Body of pancreas (tissue), 4 donors: ENCODE measurements around the gene TMEM203. TPM values are rescaled to one million over a fixed set of nuclear protein-coding genes. Genes with fewer than 3 reads are reported as not detected.

Experiments
- ATAC-seq: fragments of 150-250 bp; one replicate; pipeline ENCODE4 v1.9.1; 2016
- DNase-seq, 4 donors: peaks; one replicate each; pipeline ENCODE4 v3.0.0-alpha.2; 2019
- H3K27ac ChIP-seq, 4 donors: fragments of 200-600 bp; sonication (generic); 1 replicate in 3 of 4; 2 replicates in 1 of 4; pipeline versions ENCODE4 v1.5.1 to v1.6.1; 2016 to 2019; ENCODE audit warnings: mild to moderate bottlenecking in 1 of 4, mixed read lengths in 1 of 4, moderate library complexity in 1 of 4
- H3K27me3 ChIP-seq, 2 donors: fragments of 200-600 bp; sonication (generic); one replicate each; pipeline ENCODE4 v1.6.0; 2016; ENCODE audit warnings: mild to moderate bottlenecking in 1 of 2
- H3K36me3 ChIP-seq, 2 donors: fragments of 200-600 bp; sonication (generic); replicated peaks in 1 of 2; 2 replicates each; pipeline ENCODE4 v1.5.1; 2016; ENCODE audit warnings: low read depth in 2 of 2; ENCODE audit not compliant: insufficient read depth in 1 of 2
- H3K4me1 ChIP-seq: fragments of 200-600 bp; sonication (generic); one replicate; pipeline ENCODE4 v1.6.0; 2016
- H3K4me3 ChIP-seq, 2 donors: fragments of 200-600 bp; sonication (generic); 1 replicate in 1 of 2; 2 replicates in 1 of 2; pipeline ENCODE4 v1.5.1; 2016 to 2019
- H3K9me3 ChIP-seq, 3 donors: fragments of 200-600 bp; sonication (generic); 1 replicate in 2 of 3; 2 replicates in 1 of 3; pipeline ENCODE4 v1.5.1; 2016
- POLR2A ChIP-seq, 3 donors: fragments of 450-650 bp; IDR thresholded peaks; one replicate each; pipeline ENCODE4 v1.6.1; 2016; ENCODE audit warnings: antibody characterized with exemption in 3 of 3, mild to moderate bottlenecking in 2 of 3
- WGBS, 2 donors: methylation state at CpG; one replicate each; pipeline ENCODE4 v1.1.5; 2017; 5-methylcytosine and 5-hydroxymethylcytosine counted together
- intact Hi-C: fragments of 100-400 bp; cut with DNase I; formaldehyde crosslinking; loops from one replicate; pipeline ENCODE4 v1.15.1; 2023
- total RNA-seq, 2 donors: library from RNA; depleted of rRNA; stranded (reverse); fragments of >200 nt; gene quantifications; one replicate each; pipeline ENCODE4 v1.1.0, GENCODE V29; 2016
- TF ChIP-seq, protein P1 (sequence below), 7 experiments: fragments of 450-650 bp in 4 of 7; fragments of 200-600 bp in 3 of 7; sonication (generic) in 3 of 7; IDR thresholded peaks; one replicate each; pipeline ENCODE4 v1.5.1; 2016 to 2019; ENCODE audit warnings: antibody characterized with exemption in 7 of 7

TMEM203 gene
- total RNA-seq, 2 donors from 2014 or later, result 11.9 to 18.1 TPM

GRCh38 chr9:137178201-137178938 is 27.1 kb downstream of the TMEM203 start:
- H3K4me3 ChIP-seq, result no peak overlapping the region
- intact Hi-C loops, result no loop called here
- no peaks in the 10 kb centered on the region for H3K9me3 ChIP-seq
- ATAC-seq (no peak), DNase-seq (no peak)
- no peaks in the 10 kb centered on the region for H3K27me3 ChIP-seq
- no peak overlapping the region for H3K27ac ChIP-seq
- 82 to 89% methylated on average over 9 to 19 of the region's 23 CpGs for WGBS, 2 donors
- no peak for TF ChIP-seq POLR2A (IDR thresholded peaks at IDR 0.05)
- TF ChIP-seq, protein P1, sequence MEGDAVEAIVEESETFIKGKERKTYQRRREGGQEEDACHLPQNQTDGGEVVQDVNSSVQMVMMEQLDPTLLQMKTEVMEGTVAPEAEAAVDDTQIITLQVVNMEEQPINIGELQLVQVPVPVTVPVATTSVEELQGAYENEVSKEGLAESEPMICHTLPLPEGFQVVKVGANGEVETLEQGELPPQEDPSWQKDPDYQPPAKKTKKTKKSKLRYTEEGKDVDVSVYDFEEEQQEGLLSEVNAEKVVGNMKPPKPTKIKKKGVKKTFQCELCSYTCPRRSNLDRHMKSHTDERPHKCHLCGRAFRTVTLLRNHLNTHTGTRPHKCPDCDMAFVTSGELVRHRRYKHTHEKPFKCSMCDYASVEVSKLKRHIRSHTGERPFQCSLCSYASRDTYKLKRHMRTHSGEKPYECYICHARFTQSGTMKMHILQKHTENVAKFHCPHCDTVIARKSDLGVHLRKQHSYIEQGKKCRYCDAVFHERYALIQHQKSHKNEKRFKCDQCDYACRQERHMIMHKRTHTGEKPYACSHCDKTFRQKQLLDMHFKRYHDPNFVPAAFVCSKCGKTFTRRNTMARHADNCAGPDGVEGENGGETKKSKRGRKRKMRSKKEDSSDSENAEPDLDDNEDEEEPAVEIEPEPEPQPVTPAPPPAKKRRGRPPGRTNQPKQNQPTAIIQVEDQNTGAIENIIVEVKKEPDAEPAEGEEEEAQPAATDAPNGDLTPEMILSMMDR (IDR thresholded peaks at IDR 0.05), result no peak
- no peaks in the 10 kb centered on the region for H3K4me1 ChIP-seq
- peaks cover 19 to 34% of the 10 kb centered on the region in 2 donors for H3K36me3 ChIP-seq

DNA sequence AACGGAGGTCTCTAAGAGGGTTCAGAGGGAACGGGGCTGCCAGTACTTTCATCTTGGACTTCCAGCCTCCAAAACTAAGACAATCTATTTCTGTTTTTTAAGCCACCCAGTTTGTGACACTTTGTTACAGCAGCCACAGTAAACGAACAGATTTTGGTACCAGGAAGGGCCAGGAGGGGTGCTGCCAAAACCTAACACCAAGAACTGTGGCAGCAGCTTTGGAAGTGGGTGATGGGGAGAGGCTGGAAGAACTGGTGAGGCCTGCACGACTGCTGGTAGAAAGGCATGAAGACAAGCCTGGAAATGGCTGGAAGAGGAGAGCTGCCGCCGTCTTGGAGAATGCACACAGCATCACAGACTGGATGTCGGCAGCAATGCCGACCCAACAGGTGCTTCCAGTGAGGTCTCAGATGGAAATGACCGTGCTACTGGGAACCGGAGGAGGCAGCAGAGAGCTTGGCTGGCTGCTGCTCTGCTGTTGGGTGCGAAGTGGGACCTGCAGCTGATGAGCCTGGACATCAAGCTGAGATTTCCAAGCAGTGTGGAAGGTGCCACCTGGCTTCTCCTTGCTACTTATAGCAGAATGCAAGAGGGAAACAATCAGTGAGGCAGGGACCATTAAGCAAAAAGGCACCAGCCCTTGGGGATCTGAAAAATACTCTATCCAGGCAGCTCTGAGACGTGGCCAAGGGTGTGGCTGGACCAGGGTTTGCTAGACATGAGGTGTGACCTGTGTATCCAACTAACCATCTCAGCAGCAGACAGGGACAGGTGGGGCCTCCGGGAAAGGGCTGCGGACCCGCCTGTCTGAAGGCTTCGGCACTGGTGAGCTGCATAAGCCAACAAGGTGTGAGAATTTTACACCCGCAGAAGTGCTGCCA is 28.9 kb downstream of the TMEM203 start:
- no peak overlapping the region for H3K27ac ChIP-seq
- ATAC-seq (peak; percentile 55), DNase-seq (peak in 3 of 4 donors; percentile 54 to 62 (median 54))
- intact Hi-C loops, result no loop called here
- no peak overlapping the region for H3K4me3 ChIP-seq
- H3K4me1 ChIP-seq, result no peaks in the 10 kb centered on the region
- no peaks in the 10 kb centered on the region for H3K27me3 ChIP-seq
- WGBS, 2 donors, result 56 to 62% methylated on average over 13 to 17 of the region's 17 CpGs
- no peaks in the 10 kb centered on the region for H3K9me3 ChIP-seq
- TF ChIP-seq, protein P1 (IDR thresholded peaks at IDR 0.05), result peak; percentile 7 to 74 (median 57)
- no peak for TF ChIP-seq POLR2A (IDR thresholded peaks at IDR 0.05)
- peaks cover 17 to 22% of the 10 kb centered on the region in 2 donors for H3K36me3 ChIP-seq

- no peak for ATAC-seq
- WGBS, 2 donors, result 66% methylated on average over 33 of the region's 33 CpGs; no CpG with 5 or more reads in 1 of the 2 donors
- no peaks in the 10 kb centered on the region for H3K4me1 ChIP-seq
Observed at GRCh38 chr9:137175345-137175961, 30.0 kb downstream of the TMEM203 start.

DNA sequence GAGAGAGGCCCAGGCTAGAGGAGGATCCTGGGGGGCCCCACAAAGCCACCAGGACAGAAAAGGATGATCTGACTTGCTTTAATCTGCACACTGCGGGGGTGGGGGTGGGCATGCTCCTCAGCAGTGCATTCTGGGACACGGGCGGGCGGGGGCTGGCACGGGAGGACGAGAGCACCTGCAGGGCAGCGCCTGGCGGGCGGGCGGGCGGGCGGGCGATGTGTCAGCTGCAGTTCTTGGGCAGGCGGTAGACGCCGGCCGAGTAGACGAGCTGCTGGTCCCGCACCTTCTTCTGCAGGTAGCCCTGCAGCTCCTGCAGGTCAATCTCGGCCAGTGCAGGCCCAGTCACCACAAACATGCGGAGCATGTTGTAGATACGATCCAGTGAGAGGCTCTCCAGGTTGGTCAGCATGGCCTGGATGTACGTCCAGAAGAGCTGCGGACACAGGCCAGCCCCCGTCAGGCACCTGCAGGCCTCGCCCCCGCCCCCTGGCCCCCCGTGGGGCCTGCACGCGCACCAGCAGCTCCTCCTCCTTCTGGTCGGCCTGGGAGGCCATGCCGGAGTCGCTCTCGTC is 30.6 kb downstream of the TMEM203 start:
- peaks cover 6% of the 10 kb centered on the region for H3K4me1 ChIP-seq
- ATAC-seq (no peak), DNase-seq (no peak)
- 51 to 56% methylated on average over 7 to 32 of the region's 34 CpGs for WGBS, 2 donors
- no peaks in the 10 kb centered on the region for H3K27me3 ChIP-seq
- H3K27ac ChIP-seq, result no peak overlapping the region
- intact Hi-C loops, result no loop called here
- no peak for TF ChIP-seq POLR2A (IDR thresholded peaks at IDR 0.05)
- TF ChIP-seq, protein P1 (IDR thresholded peaks at IDR 0.05), result no peak
- no peaks in the 10 kb centered on the region for H3K9me3 ChIP-seq
- H3K4me3 ChIP-seq, result no peak overlapping the region
- H3K36me3 ChIP-seq, result peaks cover 4 to 8% of the 10 kb centered on the region in 2 donors

More at GRCh38 chr9:137175345-137175961, 30.0 kb downstream of the TMEM203 start:
- DNase-seq, result no peak
- H3K27ac ChIP-seq, result no peak overlapping the region
- TF ChIP-seq, protein P1 (IDR thresholded peaks at IDR 0.05), result peak in 1 of 7 experiments; percentile 7
- no peak for TF ChIP-seq POLR2A (IDR thresholded peaks at IDR 0.05)
- H3K36me3 ChIP-seq, result peaks cover 11 to 13% of the 10 kb centered on the region in 2 donors
- H3K9me3 ChIP-seq, result no peaks in the 10 kb centered on the region
- intact Hi-C loops, result no loop called here
- no peak overlapping the region for H3K4me3 ChIP-seq
- H3K27me3 ChIP-seq, result no peaks in the 10 kb centered on the region
